H1 (cell line): Measurements from ENCODE around the gene MAP7. TPM values are rescaled to one million over a fixed set of nuclear protein-coding genes. Genes with fewer than 3 reads are reported as not detected.

Source experiments
- CTCF ChIA-PET: fragments of 300-600 bp; sonication (Branson Sonifier 250); formaldehyde crosslinking; loops from one replicate; lab custom pipeline; 2021; ENCODE audit not compliant: partially characterized antibody; lab: Charles Lee
- POLR2A ChIA-PET: fragments of 300-600 bp; sonication (Branson Sonifier 250); formaldehyde crosslinking; loops from one replicate; lab custom pipeline; 2021; ENCODE audit warnings: inconsistent platforms; ENCODE audit not compliant: partially characterized antibody; lab: Charles Lee
- DNase-seq, 2 experiments: peaks; one replicate each; pipeline versions ENCODE4 v3.0.0 to v3.0.0-alpha.2; 2010 to 2022; ENCODE audit warnings: low spot score in 2 of 2, low read depth in 1 of 2, mixed read lengths in 1 of 2
- FAIRE-seq: peaks from 2 replicates; lab custom pipeline; 2011; peaks lifted over from hg19 to GRCh38; lab: Jason Lieb, UNC
- H2AFZ ChIP-seq: 2 replicates; pipeline ENCODE4 v1.8.1; 2012; ENCODE audit warnings: low read length, inconsistent platforms
- H2AK5ac ChIP-seq: 2 replicates; pipeline ENCODE4 v1.6.1; 2013; ENCODE audit warnings: low read depth, low read length
- H2BK120ac ChIP-seq: replicated peaks from 2 replicates; pipeline ENCODE3; 2013; ENCODE audit warnings: low read depth, low read length, inconsistent platforms
- H2BK12ac ChIP-seq: 2 replicates; pipeline ENCODE4 v1.6.1; 2013; ENCODE audit warnings: low read depth, low read length
- H2BK15ac ChIP-seq: 2 replicates; pipeline ENCODE4 v1.6.1; 2013; ENCODE audit warnings: low read length
- H2BK20ac ChIP-seq: 2 replicates; pipeline ENCODE4 v1.6.1; 2013; ENCODE audit warnings: low read length
- H2BK5ac ChIP-seq: 2 replicates; pipeline ENCODE4 v1.6.1; 2013; ENCODE audit warnings: low read depth, low read length
- H3K14ac ChIP-seq: 2 replicates; pipeline ENCODE4 v1.6.1; 2013; ENCODE audit warnings: inconsistent platforms; ENCODE audit not compliant: insufficient read length
- H3K18ac ChIP-seq: 2 replicates; pipeline ENCODE4 v1.6.1; 2013; ENCODE audit warnings: low read length; ENCODE audit errors: extremely low read depth
- H3K23ac ChIP-seq: 2 replicates; pipeline ENCODE4 v1.6.1; 2013; ENCODE audit warnings: inconsistent platforms; ENCODE audit not compliant: insufficient read length
- H3K23me2 ChIP-seq: 2 replicates; pipeline ENCODE4 v1.6.1; 2013; ENCODE audit warnings: low read depth, low read length
- H3K27ac ChIP-seq: 2 replicates; pipeline ENCODE4 v1.6.1; 2011; ENCODE audit warnings: low read depth, low read length, inconsistent platforms
- H3K27me3 ChIP-seq, 4 experiments: replicated peaks in 1 of 4; 1 replicate in 1 of 4; 2 replicates in 3 of 4; pipeline versions ENCODE4 v1.6.1 to v1.8.1; 2011 to 2013; ENCODE audit warnings: low read length in 3 of 4, mild to moderate bottlenecking in 3 of 4, inconsistent platforms in 2 of 4, mixed read lengths in 2 of 4, moderate library complexity in 1 of 4; ENCODE audit not compliant: control insufficient read depth in 3 of 4, insufficient read depth in 3 of 4; ENCODE audit errors: extremely low read depth in 1 of 4
- H3K36me3 ChIP-seq, 4 experiments: 2 replicates each; pipeline versions ENCODE4 v1.6.1 to v1.8.1; 2011 to 2013; ENCODE audit warnings: mild to moderate bottlenecking in 4 of 4, low read length in 3 of 4, moderate library complexity in 2 of 4, control low read depth in 1 of 4, inconsistent platforms in 1 of 4; ENCODE audit not compliant: insufficient read depth in 4 of 4, control insufficient read depth in 2 of 4
- H3K4ac ChIP-seq: replicated peaks from 2 replicates; pipeline ENCODE3; 2013; ENCODE audit warnings: low read length, low read depth, mixed read lengths, inconsistent platforms; ENCODE audit not compliant: insufficient read length
- H3K4me1 ChIP-seq, 4 experiments: replicated peaks in 1 of 4; 1 replicate in 1 of 4; 2 replicates in 3 of 4; pipeline versions ENCODE4 v1.6.1 to v1.8.1; 2011 to 2013; ENCODE audit warnings: low read length in 3 of 4, inconsistent platforms in 2 of 4, mixed read lengths in 1 of 4; ENCODE audit not compliant: insufficient read depth in 4 of 4, control insufficient read depth in 3 of 4
- H3K4me2 ChIP-seq, 2 experiments: 2 replicates each; pipeline versions ENCODE4 v1.6.1 to v1.8.1; 2011 to 2013; ENCODE audit warnings: low read depth in 2 of 2, low read length in 2 of 2, control low read depth in 1 of 2, inconsistent platforms in 1 of 2, mild to moderate bottlenecking in 1 of 2; ENCODE audit not compliant: insufficient read depth in 1 of 2
- H3K4me3 ChIP-seq, 4 experiments: fragments of 200-600, 300-600 bp in 1 of 4; sonication (generic), shearing (Covaris generic), sonication (Bioruptor Twin) in 1 of 4; 2 replicates each; pipeline versions ENCODE4 v1.5.1 to v1.8.1; 2011 to 2016; ENCODE audit warnings: low read length in 4 of 4, low read depth in 3 of 4, control low read depth in 2 of 4, inconsistent platforms in 2 of 4, mild to moderate bottlenecking in 2 of 4, mixed read lengths in 1 of 4, moderate library complexity in 1 of 4; ENCODE audit not compliant: insufficient read depth in 2 of 4; ENCODE audit errors: extremely low read depth in 1 of 4
- H3K56ac ChIP-seq: replicated peaks from 2 replicates; pipeline ENCODE3; 2013; ENCODE audit warnings: low read depth, mild to moderate bottlenecking, mixed read lengths, low read length, inconsistent platforms; ENCODE audit not compliant: insufficient read length
- H3K79me1 ChIP-seq: 2 replicates; pipeline ENCODE4 v1.6.1; 2013; ENCODE audit warnings: low read depth, low read length, control low read depth
- H3K79me2 ChIP-seq, 2 experiments: 2 replicates each; pipeline versions ENCODE4 v1.6.1 to v1.8.1; 2012 to 2013; ENCODE audit warnings: low read length in 2 of 2, mild to moderate bottlenecking in 2 of 2, inconsistent platforms in 1 of 2; ENCODE audit not compliant: insufficient read depth in 2 of 2, control insufficient read depth in 1 of 2
- H3K9ac ChIP-seq, 4 experiments: replicated peaks in 1 of 4; 1 replicate in 1 of 4; 2 replicates in 3 of 4; pipeline versions ENCODE4 v1.6.1 to v1.8.1; 2011 to 2013; ENCODE audit warnings: low read depth in 3 of 4, low read length in 3 of 4, control low read depth in 2 of 4, mild to moderate bottlenecking in 2 of 4, moderate library complexity in 2 of 4, inconsistent platforms in 1 of 4; ENCODE audit errors: extremely low read depth in 1 of 4
- H3K9me3 ChIP-seq, 2 experiments: 2 replicates each; pipeline versions ENCODE4 v1.6.1 to v1.8.1; 2012 to 2013; ENCODE audit warnings: mild to moderate bottlenecking in 2 of 2, moderate library complexity in 2 of 2, control low read depth in 1 of 2, inconsistent platforms in 1 of 2, low read depth in 1 of 2, low read length in 1 of 2, mixed read lengths in 1 of 2; ENCODE audit not compliant: insufficient read depth in 2 of 2
- H4K20me1 ChIP-seq, 2 experiments: replicated peaks in 1 of 2; 2 replicates each; pipeline versions ENCODE3 to v1.8.1; 2011 to 2013; ENCODE audit warnings: inconsistent platforms in 2 of 2, low read length in 2 of 2, mild to moderate bottlenecking in 1 of 2; ENCODE audit not compliant: insufficient read depth in 2 of 2, control insufficient read depth in 1 of 2
- H4K5ac ChIP-seq: 2 replicates; pipeline ENCODE4 v1.6.1; 2013; ENCODE audit warnings: low read length, low read depth, mixed read lengths, inconsistent platforms; ENCODE audit not compliant: insufficient read length
- H4K8ac ChIP-seq: 2 replicates; pipeline ENCODE4 v1.8.0; 2013; ENCODE audit warnings: mild to moderate bottlenecking, moderate library complexity, low read length, inconsistent platforms; ENCODE audit not compliant: insufficient read depth; ENCODE audit errors: extremely low read depth
- H4K91ac ChIP-seq: replicated peaks from 2 replicates; pipeline ENCODE3; 2013; ENCODE audit warnings: low read length, mixed read lengths, inconsistent platforms; ENCODE audit not compliant: insufficient read length
- BRCA1 ChIP-seq: IDR thresholded peaks from 2 replicates; pipeline ENCODE4 v1.6.1; 2012; ENCODE audit warnings: low read depth, low read length, improper control_type of control experiment
- E2F6 ChIP-seq: IDR thresholded peaks from 2 replicates; pipeline ENCODE4 v1.6.1; 2012; ENCODE audit warnings: inconsistent platforms
- KDM4A ChIP-seq: IDR thresholded peaks from one replicate; pipeline ENCODE4 v1.7.1; 2012; ENCODE audit warnings: low read depth, mild to moderate bottlenecking, moderate library complexity, low read length, inconsistent platforms; ENCODE audit not compliant: severe bottlenecking
- MAFK ChIP-seq: IDR thresholded peaks from 2 replicates; pipeline ENCODE4 v1.6.1; 2012; ENCODE audit warnings: low read depth, mild to moderate bottlenecking, improper control_type of control experiment, low read length
- MAX ChIP-seq: IDR thresholded peaks from 2 replicates; pipeline ENCODE4 v1.6.1; 2012; ENCODE audit warnings: inconsistent platforms
- RFX5 ChIP-seq: IDR thresholded peaks from 2 replicates; pipeline ENCODE4 v1.6.1; 2011; ENCODE audit warnings: low read depth, low read length, improper control_type of control experiment, borderline replicate concordance
- RXRA ChIP-seq: IDR thresholded peaks from 2 replicates; pipeline ENCODE4 v1.6.1; 2011; ENCODE audit warnings: low read depth, mild to moderate bottlenecking, low read length, moderate library complexity; ENCODE audit not compliant: insufficient read depth
- TEAD4 ChIP-seq: IDR thresholded peaks from 2 replicates; pipeline ENCODE4 v1.6.1; 2012; ENCODE audit warnings: low read depth, low read length, inconsistent platforms, mixed read lengths
- YY1 ChIP-seq: IDR thresholded peaks from 2 replicates; pipeline ENCODE4 v1.6.1; 2011; ENCODE audit warnings: low read depth, mild to moderate bottlenecking, low read length
- WGBS, 2 experiments: shearing (Covaris generic) in 1 of 2; methylation state at CpG; one replicate each; pipeline versions ENCODE4 v1.1.6 to v1.1.7; 2013 to 2015; ENCODE audit warnings: low lambda C conversion rate in 2 of 2, mixed read lengths in 2 of 2, inconsistent platforms in 1 of 2, low coverage in 1 of 2, missing lambda C conversion rate in 1 of 2; ENCODE audit not compliant: insufficient replicate concordance in 2 of 2, insufficient coverage in 1 of 2, insufficient read length in 1 of 2; ENCODE audit errors: extremely low coverage in 1 of 2, missing lambda C conversion rate in 1 of 2; 5-methylcytosine and 5-hydroxymethylcytosine counted together
- polyA plus RNA-seq, 7 experiments: library from polyadenylated mRNA; depleted of rRNA in 3 of 7; stranded (reverse) in 5 of 7; unstranded in 2 of 7; fragments of >200 nt in 5 of 7; fragments of 200-250 nt in 2 of 7; gene quantifications; 1 replicate in 5 of 7; 2 replicates in 1 of 7; 4 replicates in 1 of 7; pipeline versions ENCODE4 v1.2.1 to v1.2.3, GENCODE V29; 2011 to 2013; ENCODE audit warnings: missing spikeins in 2 of 7, mixed read lengths in 2 of 7
- total RNA-seq: library from RNA; stranded (reverse); fragmentation: NEBNext Ultra II Directional; extraction: Animal tissue kit (Norgen Biotek cat#: 25700); gene quantifications from 2 replicates; pipeline ENCODE4 v1.2.1, GENCODE V29; 2021

Gene MAP7
- total and polyA plus RNA-seq, 2 of the 8 experiments (the other 6 are each of a cell fraction or from before 2014, with no cell fraction given), result 13.5 to 66.9 TPM

- Histone ChIP-seq H3K14ac (no peak overlapping the region), H3K23ac (no peak overlapping the region), H3K36me3 (no peaks in the 10 kb centered on the region), H4K5ac (no peak overlapping the region), H3K79me2 (peaks cover 0 to 75% of the 10 kb centered on the region in 2 experiments; a peak in 2 of 4 replicates), H3K18ac (no peak overlapping the region), H3K4me2 (no peak overlapping the region), H3K56ac (no peak overlapping the region), H2BK20ac (no peak overlapping the region), H3K9ac (no peak overlapping the region), H3K27ac (no peak overlapping the region), H3K27me3 (no peaks in the 10 kb centered on the region), H3K79me1 (no peaks in the 10 kb centered on the region), H4K91ac (no peak overlapping the region), H2BK5ac (no peak overlapping the region), H2AK5ac (no peak overlapping the region), H4K8ac (no peak overlapping the region), H2AFZ (no peak overlapping the region), H2BK12ac (no peak overlapping the region), H4K20me1 (no peaks in the 10 kb centered on the region), H2BK120ac (no peak overlapping the region), H2BK15ac (no peak overlapping the region), H3K4me1 (peaks cover 0 to 12% (median 5%) of the 10 kb centered on the region in 4 experiments; a peak in 3 of 7 replicates), H3K9me3 (no peaks in the 10 kb centered on the region), H3K23me2 (no peaks in the 10 kb centered on the region), H3K4me3 (no peak overlapping the region), H3K4ac (no peak overlapping the region)
- ChIA-PET CTCF (no interaction called here), POLR2A (interaction anchor here (1.1 to 1.3 kb wide), 2 partner anchors 11 to 203 kb away, joined by 3 read pairs; partner anchors contain the start of gene BCLAF1)
- FAIRE-seq, result no peak
- TF ChIP-seq YY1 (no peak), BRCA1 (no peak), TEAD4 (no peak), MAFK (no peak), E2F6 (no peak), KDM4A (no peak), MAX (no peak), RXRA (no peak), RFX5 (no peak)
- no peak for DNase-seq
- WGBS, 2 experiments, result 90% methylated on average over 1 of the region's 1 CpG; no CpG with 5 or more reads in 1 of the 2 experiments
These were observed 57.8 kb downstream of the MAP7 start for GRCh38 chr6:136492409-136492808.
